ENCODE data around the gene AASDHPPT.
A peak's percentile ranks its signal among the peaks of the same experiment; 100 is the strongest.

Gene AASDHPPT

DNA sequence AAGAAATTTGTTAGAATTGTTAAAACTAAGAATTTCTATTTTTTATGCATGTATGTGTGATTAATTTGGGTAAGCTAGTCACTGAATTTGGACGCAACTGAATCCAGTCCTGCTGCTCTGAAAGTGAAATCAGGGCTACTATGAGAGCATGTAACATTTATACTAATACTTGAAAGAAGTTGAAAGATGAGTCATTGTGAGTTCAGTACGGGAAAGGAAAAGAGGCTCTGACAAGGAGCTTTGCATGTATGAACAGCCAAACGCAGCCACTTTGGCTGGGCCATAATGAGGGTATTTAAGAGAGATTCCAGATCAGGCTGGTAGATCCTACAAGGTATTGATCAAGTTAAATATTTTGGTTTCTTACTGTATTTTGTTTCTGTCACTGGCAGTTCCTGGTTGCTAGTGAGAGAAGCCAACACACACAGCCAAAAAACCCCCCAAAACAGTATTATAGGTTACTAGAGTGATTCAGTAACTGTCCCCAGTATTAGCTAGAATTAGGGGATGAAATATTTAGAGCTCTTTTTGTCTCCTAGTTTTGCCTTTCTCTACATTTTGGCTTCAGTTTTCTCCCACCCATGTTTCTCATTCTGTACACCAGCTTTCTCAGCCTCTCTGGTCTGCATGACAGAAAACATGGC lies 14.1 kb downstream of the AASDHPPT start:
- POLR2A ChIA-PET = interaction anchor here (1.0 to 1.2 kb wide), 2 partner anchors 13 to 15 kb away, joined by 3 to 4 read pairs; partner anchors contain the start of genes AASDHPPT and KBTBD3
- TF ChIP-seq, protein P1, sequence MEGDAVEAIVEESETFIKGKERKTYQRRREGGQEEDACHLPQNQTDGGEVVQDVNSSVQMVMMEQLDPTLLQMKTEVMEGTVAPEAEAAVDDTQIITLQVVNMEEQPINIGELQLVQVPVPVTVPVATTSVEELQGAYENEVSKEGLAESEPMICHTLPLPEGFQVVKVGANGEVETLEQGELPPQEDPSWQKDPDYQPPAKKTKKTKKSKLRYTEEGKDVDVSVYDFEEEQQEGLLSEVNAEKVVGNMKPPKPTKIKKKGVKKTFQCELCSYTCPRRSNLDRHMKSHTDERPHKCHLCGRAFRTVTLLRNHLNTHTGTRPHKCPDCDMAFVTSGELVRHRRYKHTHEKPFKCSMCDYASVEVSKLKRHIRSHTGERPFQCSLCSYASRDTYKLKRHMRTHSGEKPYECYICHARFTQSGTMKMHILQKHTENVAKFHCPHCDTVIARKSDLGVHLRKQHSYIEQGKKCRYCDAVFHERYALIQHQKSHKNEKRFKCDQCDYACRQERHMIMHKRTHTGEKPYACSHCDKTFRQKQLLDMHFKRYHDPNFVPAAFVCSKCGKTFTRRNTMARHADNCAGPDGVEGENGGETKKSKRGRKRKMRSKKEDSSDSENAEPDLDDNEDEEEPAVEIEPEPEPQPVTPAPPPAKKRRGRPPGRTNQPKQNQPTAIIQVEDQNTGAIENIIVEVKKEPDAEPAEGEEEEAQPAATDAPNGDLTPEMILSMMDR (IDR thresholded peaks at IDR 0.05; ENCODE audit: control extremely low read depth, extremely low read depth, low read depth, missing control alignments) = no peak
- peak; percentile 48 for DNase-seq (ENCODE audit: extremely low spot score)
- CTCF ChIA-PET = interaction anchor here (0.9 to 3.4 kb wide), 9 partner anchors 9 to 46 kb away, joined by 3 to 15 read pairs (median 4); partner anchors contain the start of genes AASDHPPT and KBTBD3

DNA sequence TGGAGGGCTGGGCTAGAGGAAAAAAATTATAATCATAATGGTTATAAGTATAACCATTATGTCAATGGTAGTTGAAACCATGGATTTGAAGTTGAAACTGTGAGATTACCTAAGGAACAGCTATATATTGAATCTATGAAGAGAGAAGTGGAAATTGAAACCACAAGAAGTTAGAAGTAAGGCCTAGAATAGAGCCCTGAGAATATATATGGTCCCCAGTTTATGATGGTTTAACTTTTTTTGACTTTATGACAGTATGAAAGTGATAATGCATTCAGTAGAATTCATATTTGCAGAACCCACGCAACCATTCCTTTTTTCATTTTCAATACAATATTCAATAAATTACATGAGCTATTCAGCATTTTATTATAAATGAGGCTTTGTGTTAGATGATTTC lies 15.0 kb downstream of the AASDHPPT start:
- no peak for DNase-seq (ENCODE audit: extremely low spot score)
- CTCF ChIA-PET = interaction anchor here (0.9 to 3.4 kb wide), 9 partner anchors 9 to 64 kb away, joined by 3 to 15 read pairs (median 4); no protein-coding TSS in a partner anchor
- TF ChIP-seq, protein P1 (IDR thresholded peaks at IDR 0.05; ENCODE audit: control extremely low read depth, extremely low read depth, low read depth, missing control alignments) = no peak
- POLR2A ChIA-PET = no interaction called here

DNA sequence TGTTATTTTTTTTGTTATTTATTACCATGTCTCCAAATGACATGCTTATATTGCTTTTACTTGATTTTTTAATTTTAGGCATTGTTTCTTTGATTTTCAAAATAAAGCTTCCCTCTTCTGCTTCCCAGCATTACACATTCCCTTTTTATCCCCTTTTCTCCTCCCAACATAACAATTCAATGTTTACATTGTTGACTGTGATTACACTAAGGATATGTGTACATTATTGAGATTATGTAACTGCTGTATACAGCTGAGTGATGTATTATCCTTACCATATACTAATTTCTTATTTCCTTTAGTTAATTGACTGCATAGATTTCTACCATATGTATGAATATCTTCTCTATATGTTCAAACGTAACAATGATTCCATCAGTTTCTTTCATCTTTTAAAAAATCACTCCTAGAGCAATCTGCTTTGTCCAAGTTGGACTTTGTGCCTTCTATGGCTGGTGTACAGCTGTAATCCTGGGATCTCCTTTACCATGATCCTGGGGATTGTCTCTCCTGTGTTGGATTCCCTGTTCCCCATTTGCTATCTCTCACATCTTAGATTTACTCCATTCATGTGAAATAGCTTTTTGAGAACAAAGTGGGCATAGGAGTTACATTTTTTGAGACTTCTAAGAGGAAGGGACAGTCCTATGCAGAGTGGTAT lies 21.6 kb downstream of the AASDHPPT start:
- no peak for DNase-seq (ENCODE audit: extremely low spot score)
- ChIA-PET CTCF (interaction anchor here (0.8 to 3.3 kb wide), 6 partner anchors 8 to 34 kb away, joined by 3 to 12 read pairs (median 4); no protein-coding TSS in a partner anchor), POLR2A (no interaction called here)
- TF ChIP-seq, protein P1 (IDR thresholded peaks at IDR 0.05; ENCODE audit: control extremely low read depth, extremely low read depth, low read depth, missing control alignments) = no peak

DNA sequence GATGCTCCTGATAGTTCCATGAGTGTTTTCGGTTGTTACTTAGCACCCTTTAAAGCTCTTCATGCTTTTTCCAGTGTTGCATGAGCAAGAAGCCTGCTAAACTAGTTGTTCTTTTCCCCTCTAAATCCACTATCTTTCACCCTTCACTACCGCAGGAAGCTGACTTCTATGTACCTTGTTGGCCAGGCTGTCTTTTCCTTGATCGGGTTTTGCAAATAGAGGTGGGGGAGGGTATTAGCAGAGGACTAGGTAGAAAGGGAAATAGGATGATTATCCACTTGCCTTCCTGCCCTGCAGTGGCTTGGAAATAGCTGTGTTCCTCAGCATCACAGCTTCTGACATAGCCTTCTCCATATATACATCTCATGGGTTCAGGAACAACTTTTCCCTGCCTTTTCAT lies 23.9 kb downstream of the AASDHPPT start:
- DNase-seq (ENCODE audit: extremely low spot score) = no peak
- TF ChIP-seq, protein P1 (IDR thresholded peaks at IDR 0.05; ENCODE audit: control extremely low read depth, extremely low read depth, low read depth, missing control alignments) = no peak
- ChIA-PET POLR2A (no interaction called here), CTCF (interaction anchor here (1.4 to 3.3 kb wide), 2 partner anchors 10 to 14 kb away, joined by 3 to 12 read pairs; no protein-coding TSS in a partner anchor)

DNA sequence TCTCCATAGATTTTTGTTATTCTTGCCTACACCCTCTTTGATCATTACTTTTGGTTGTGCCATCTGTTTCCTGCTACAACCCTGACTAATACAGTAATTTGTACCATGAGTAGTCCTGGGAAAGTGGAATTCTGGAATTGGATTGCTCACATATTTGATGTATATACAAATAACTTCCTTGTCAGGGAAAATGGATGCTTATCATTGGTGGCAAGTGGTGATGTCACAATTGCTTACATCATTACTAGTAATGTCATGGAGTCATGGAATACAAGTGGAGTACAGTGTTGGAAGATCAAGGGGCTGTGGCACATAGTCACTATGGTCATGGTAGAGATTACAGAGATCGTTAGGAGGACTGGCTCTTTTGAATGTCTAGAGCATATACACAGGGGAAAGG lies 24.4 kb downstream of the AASDHPPT start:
- POLR2A ChIA-PET = no interaction called here
- DNase-seq (ENCODE audit: extremely low spot score) = no peak
- TF ChIP-seq, protein P1 (IDR thresholded peaks at IDR 0.05; ENCODE audit: control extremely low read depth, extremely low read depth, low read depth, missing control alignments) = no peak
- CTCF ChIA-PET = interaction anchor here (1.4 to 3.3 kb wide), 2 partner anchors 10 to 14 kb away, joined by 3 to 12 read pairs; no protein-coding TSS in a partner anchor

DNA sequence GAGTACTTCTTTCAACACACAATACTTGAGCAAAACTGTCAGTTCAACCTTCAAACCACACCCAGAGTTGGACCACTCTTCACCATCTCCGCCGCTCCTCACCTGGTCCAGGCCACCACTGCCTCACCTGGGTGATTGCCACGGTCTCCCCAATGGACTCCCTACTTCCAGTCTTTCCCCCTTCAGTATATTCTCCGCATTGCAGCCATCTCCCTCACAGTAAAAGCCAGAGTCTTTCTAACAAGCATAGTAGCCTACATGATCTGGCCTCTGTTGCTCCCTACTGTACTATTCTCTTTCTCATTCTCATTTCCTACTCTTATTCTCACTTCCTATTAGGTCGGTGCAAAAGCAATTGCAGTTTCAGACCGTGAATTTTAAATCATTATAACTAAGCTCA lies 28.5 kb downstream of the AASDHPPT start:
- DNase-seq (ENCODE audit: extremely low spot score) = no peak
- POLR2A ChIA-PET = no interaction called here
- TF ChIP-seq, protein P1 (IDR thresholded peaks at IDR 0.05; ENCODE audit: control extremely low read depth, extremely low read depth, low read depth, missing control alignments) = no peak
- CTCF ChIA-PET = interaction anchor here (1.7 to 1.9 kb wide), 2 partner anchors 15 to 19 kb away, joined by 6 to 7 read pairs; no protein-coding TSS in a partner anchor

Measured in GM10248 (cell line).